Memory B cell (primary cell): Measurements from ENCODE around the gene HACD3.

Experiments
- ATAC-seq: fragments of 150-1000 bp; cut with Tn5 transposase; 2 replicates; pipeline ENCODE4 v1.10.0; 2021; ENCODE audit warnings: low read depth, mild to moderate bottlenecking, moderate library complexity
- DNase-seq, 2 donors: peaks; one replicate each; pipeline ENCODE4 v3.0.0; 2022; ENCODE audit warnings: low spot score in 2 of 2
- H3K27ac Mint-ChIP-seq: one replicate; pipeline ENCODE4 v1.8.0; 2022; ENCODE audit warnings: mild to moderate bottlenecking, moderate library complexity, mixed read lengths
- H3K27me3 Mint-ChIP-seq: one replicate; pipeline ENCODE4 v1.8.0; 2022; ENCODE audit warnings: mixed read lengths
- H3K36me3 Mint-ChIP-seq: one replicate; pipeline ENCODE4 v1.8.0; 2022; ENCODE audit warnings: mild to moderate bottlenecking, mixed read lengths
- H3K4me1 Mint-ChIP-seq: one replicate; pipeline ENCODE4 v1.8.0; 2022; ENCODE audit warnings: mixed read lengths
- H3K4me3 Mint-ChIP-seq: one replicate; pipeline ENCODE4 v1.8.0; 2022; ENCODE audit warnings: mild to moderate bottlenecking, moderate library complexity, mixed read lengths
- H3K9me3 Mint-ChIP-seq: one replicate; pipeline ENCODE4 v1.8.0; 2022; ENCODE audit warnings: mixed read lengths

Gene HACD3

GRCh38 chr15:65623103-65623502 lies 92.8 kb downstream of the HACD3 start:
- Mint-ChIP-seq H3K4me3 (no peak overlapping the region), H3K36me3 (peaks cover 26% of the 10 kb centered on the region), H3K9me3 (no peaks in the 10 kb centered on the region), H3K27ac (no peak overlapping the region), H3K4me1 (peaks cover 3% of the 10 kb centered on the region), H3K27me3 (peaks cover 4% of the 10 kb centered on the region)
- DNase-seq (no peak), ATAC-seq (no peak)

GRCh38 chr15:65626856-65627255 lies 96.6 kb downstream of the HACD3 start:
- Mint-ChIP-seq H3K27ac (no peak overlapping the region), H3K9me3 (no peaks in the 10 kb centered on the region), H3K36me3 (peaks cover 22% of the 10 kb centered on the region), H3K4me3 (no peak overlapping the region), H3K27me3 (peaks cover 4% of the 10 kb centered on the region), H3K4me1 (peaks cover 10% of the 10 kb centered on the region)
- no peak for ATAC-seq
- DNase-seq, result no peak
